Lower leg skin (tissue), 4 donors: ENCODE results near the gene TNP2. TPM values are rescaled to one million over a fixed set of nuclear protein-coding genes. Genes with fewer than 3 reads are reported as not detected.

Experiments used
- DNase-seq, 2 donors: peaks; one replicate each; pipeline ENCODE4 v3.0.0-alpha.2; 2019; ENCODE audit warnings: low spot score in 2 of 2
- H3K4me3 ChIP-seq: fragments of 200-600 bp; sonication (generic); 2 replicates; pipeline ENCODE4 v1.5.1; 2017; ENCODE audit warnings: mild to moderate bottlenecking, low read depth; ENCODE audit not compliant: poor library complexity, severe bottlenecking
- CTCF ChIP-seq, 3 donors: fragments of 450-650 bp; IDR thresholded peaks; one replicate each; pipeline ENCODE4 v1.5.1; 2016; ENCODE audit warnings: antibody characterized with exemption in 3 of 3, mild to moderate bottlenecking in 3 of 3, moderate library complexity in 2 of 3
- POLR2A ChIP-seq, 2 donors: fragments of 450-650 bp; IDR thresholded peaks; one replicate each; pipeline ENCODE4 v1.6.1; 2016 to 2017; ENCODE audit warnings: antibody characterized with exemption in 2 of 2, mild to moderate bottlenecking in 1 of 2, moderate library complexity in 1 of 2
- WGBS, 2 donors: methylation state at CpG; one replicate each; pipeline ENCODE4 v1.1.5; 2018; 5-methylcytosine and 5-hydroxymethylcytosine counted together
- intact Hi-C: fragments of 100-400 bp; cut with DNase I; formaldehyde crosslinking; loops from one replicate; pipeline ENCODE4 v1.15.0; 2023; ENCODE audit warnings: low total_unique reads
- total RNA-seq, 4 donors: library from RNA; depleted of rRNA; stranded (reverse); fragments of >200 nt; gene quantifications; one replicate each; pipeline ENCODE4 v1.1.0, GENCODE V29; 2016

Gene TNP2
- total RNA-seq, 4 donors from 2014 or later: not detected

GRCh38 chr16:11308493-11309283 lies 39.6 kb upstream of the TNP2 start:
- WGBS, 2 donors: 72 to 75% methylated on average over 15 of the region's 15 CpGs
- no peak for DNase-seq
- no peak for TF ChIP-seq POLR2A (IDR thresholded peaks at IDR 0.05)
- no peak for TF ChIP-seq CTCF (IDR thresholded peaks at IDR 0.05)

GRCh38 chr16:11307639-11308492 lies 38.7 kb upstream of the TNP2 start:
- TF ChIP-seq CTCF (IDR thresholded peaks at IDR 0.05) (no peak), POLR2A (IDR thresholded peaks at IDR 0.05) (no peak)
- whole genome bisulfite sequencing, 2 donors: 88 to 92% methylated on average over 19 to 21 of the region's 21 CpGs
- intact Hi-C loops: no loop called here
- DNase-seq: no peak
- no peak overlapping the region for H3K4me3 ChIP-seq

More at GRCh38 chr16:11308493-11309283, 39.6 kb upstream of the TNP2 start:
- no peak overlapping the region for H3K4me3 ChIP-seq
- intact Hi-C loops: no loop called here

- DNase-seq: no peak
- H3K4me3 ChIP-seq: no peak overlapping the region
- WGBS, 2 donors: 77 to 78% methylated on average over 7 of the region's 7 CpGs
- intact Hi-C loops: no loop called here
- TF ChIP-seq CTCF (IDR thresholded peaks at IDR 0.05) (no peak), POLR2A (IDR thresholded peaks at IDR 0.05) (no peak)
These were observed 38.0 kb upstream of the TNP2 start for GRCh38 chr16:11306997-11307638.

- no peak for DNase-seq
- no peak overlapping the region for H3K4me3 ChIP-seq
- intact Hi-C loops: no loop called here
- TF ChIP-seq CTCF (IDR thresholded peaks at IDR 0.05) (no peak), POLR2A (IDR thresholded peaks at IDR 0.05) (no peak)
- 90 to 91% methylated on average over 8 of the region's 8 CpGs for WGBS, 2 donors
These were observed 37.3 kb upstream of the TNP2 start for GRCh38 chr16:11306381-11306780.

GRCh38 chr16:11303405-11304138 lies 34.4 kb upstream of the TNP2 start:
- H3K4me3 ChIP-seq: no peak overlapping the region
- DNase-seq: no peak

More at GRCh38 chr16:11303405-11304138, 34.4 kb upstream of the TNP2 start:
- TF ChIP-seq POLR2A (IDR thresholded peaks at IDR 0.05): no peak
- TF ChIP-seq CTCF (IDR thresholded peaks at IDR 0.05): no peak
- 56 to 57% methylated on average over 18 of the region's 18 CpGs for WGBS, 2 donors
- intact Hi-C loops: no loop called here
